ENCODE measurements around the gene CELA2A. TPM values are rescaled to one million over a fixed set of nuclear protein-coding genes. Genes with fewer than 3 reads are reported as not detected.

CELA2A gene
- total RNA-seq, 1 donor from 2014 or later, result not detected

DNA sequence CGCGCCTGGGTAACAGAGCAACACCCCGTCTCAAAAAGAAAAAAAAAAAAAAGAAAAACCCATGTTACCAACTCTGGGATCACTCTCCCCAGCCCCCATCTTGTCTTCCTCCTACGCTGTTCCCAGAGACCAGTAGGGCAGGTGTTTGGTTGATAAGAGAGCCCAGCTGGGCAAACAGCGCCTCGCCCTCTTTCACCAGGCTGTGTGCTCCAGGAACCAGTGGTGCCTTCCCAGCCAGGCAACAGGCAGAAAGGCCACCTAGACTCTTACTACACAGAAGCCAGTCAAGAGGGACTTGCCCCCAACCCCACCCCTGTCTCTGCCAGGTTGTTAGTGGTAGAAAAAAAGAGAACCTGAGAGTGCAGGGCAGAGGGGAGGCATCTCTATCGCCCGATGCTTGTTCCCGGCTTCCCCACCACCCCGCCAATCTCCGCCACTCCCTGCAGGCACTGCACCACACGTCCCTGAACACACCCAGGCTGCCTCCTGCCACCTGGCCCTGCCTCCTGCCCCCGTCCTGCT is 32.3 kb upstream of the CELA2A start:
- H3K27ac Mint-ChIP-seq, result no peak overlapping the region
- POLR2A ChIA-PET, result no interaction called here

DNA sequence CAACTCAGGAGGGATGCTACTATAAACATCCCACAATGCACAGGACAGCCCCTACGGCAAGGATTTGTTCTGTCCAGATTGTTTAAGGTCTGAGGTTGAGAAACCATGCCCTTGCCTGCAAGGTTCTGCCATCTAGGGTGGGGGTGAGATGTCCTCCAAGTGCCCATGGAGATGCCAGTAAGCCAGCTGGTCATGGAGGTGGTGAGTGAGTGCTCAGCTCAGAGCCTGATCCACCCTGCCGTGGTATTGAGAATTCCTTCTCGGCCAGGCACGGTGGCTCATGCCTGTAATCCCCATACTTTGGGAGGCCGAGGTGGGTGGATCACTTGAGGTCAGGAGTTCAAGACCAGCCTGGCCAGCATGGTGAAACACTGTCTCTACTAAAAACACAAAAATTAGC is 31.6 kb upstream of the CELA2A start:
- intact Hi-C loops (cut with micrococcal nuclease), result no loop called here
- TF ChIP-seq, protein P1, sequence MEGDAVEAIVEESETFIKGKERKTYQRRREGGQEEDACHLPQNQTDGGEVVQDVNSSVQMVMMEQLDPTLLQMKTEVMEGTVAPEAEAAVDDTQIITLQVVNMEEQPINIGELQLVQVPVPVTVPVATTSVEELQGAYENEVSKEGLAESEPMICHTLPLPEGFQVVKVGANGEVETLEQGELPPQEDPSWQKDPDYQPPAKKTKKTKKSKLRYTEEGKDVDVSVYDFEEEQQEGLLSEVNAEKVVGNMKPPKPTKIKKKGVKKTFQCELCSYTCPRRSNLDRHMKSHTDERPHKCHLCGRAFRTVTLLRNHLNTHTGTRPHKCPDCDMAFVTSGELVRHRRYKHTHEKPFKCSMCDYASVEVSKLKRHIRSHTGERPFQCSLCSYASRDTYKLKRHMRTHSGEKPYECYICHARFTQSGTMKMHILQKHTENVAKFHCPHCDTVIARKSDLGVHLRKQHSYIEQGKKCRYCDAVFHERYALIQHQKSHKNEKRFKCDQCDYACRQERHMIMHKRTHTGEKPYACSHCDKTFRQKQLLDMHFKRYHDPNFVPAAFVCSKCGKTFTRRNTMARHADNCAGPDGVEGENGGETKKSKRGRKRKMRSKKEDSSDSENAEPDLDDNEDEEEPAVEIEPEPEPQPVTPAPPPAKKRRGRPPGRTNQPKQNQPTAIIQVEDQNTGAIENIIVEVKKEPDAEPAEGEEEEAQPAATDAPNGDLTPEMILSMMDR (IDR thresholded peaks at IDR 0.05), result no peak
- no peaks in the 10 kb centered on the region for H3K27me3 Mint-ChIP-seq
- peaks cover 4% of the 10 kb centered on the region for H3K4me1 Mint-ChIP-seq
- ATAC-seq (ENCODE audit: low read depth) (no peak), DNase-seq (no peak)
- H3K9me3 Mint-ChIP-seq, result no peaks in the 10 kb centered on the region
- peaks cover 55% of the 10 kb centered on the region for H3K36me3 Mint-ChIP-seq (ENCODE audit: low read depth)
- ChIA-PET CTCF (interaction anchor here (1.9 kb wide), 1 partner anchor 102 kb away, joined by 4 read pairs; no protein-coding TSS in a partner anchor), POLR2A (no interaction called here)
- no peak overlapping the region for H3K27ac Mint-ChIP-seq
- H3K4me3 Mint-ChIP-seq, result no peak overlapping the region

More for the DNA sequence above, 32.3 kb upstream of the CELA2A start:
- Mint-ChIP-seq H3K36me3 (ENCODE audit: low read depth) (peaks cover 50% of the 10 kb centered on the region), H3K4me1 (peaks cover 4% of the 10 kb centered on the region), H3K9me3 (no peaks in the 10 kb centered on the region), H3K27me3 (no peaks in the 10 kb centered on the region), H3K4me3 (no peak overlapping the region)
- CTCF ChIA-PET, result interaction anchor here (1.7 to 1.9 kb wide), 2 partner anchors 101 kb away, joined by 4 read pairs; no protein-coding TSS in a partner anchor
- TF ChIP-seq, protein P1 (IDR thresholded peaks at IDR 0.05), result no peak
- DNase-seq (no peak), ATAC-seq (ENCODE audit: low read depth) (no peak)
- intact Hi-C loops (cut with micrococcal nuclease), result no loop called here

DNA sequence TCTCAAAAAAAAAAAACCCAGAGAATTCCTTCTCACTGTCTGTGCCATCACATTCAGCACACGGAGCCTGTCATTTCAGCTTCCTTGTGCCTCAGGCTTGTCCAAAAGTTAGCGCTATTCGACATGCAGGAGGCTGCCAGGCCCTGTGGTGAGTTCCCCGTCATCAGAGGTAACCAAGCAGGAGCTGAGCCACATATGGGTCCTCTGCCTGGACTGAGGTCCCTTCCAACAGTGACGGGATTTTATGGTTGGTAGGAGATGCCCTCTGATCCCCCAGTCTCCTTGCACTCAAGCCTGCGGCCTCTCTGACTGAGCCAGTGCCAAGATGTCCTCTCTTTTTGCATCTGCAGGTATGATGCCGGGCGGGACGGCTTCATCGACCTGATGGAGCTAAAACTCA is 31.0 kb upstream of the CELA2A start:
- no peaks in the 10 kb centered on the region for H3K27me3 Mint-ChIP-seq
- no peak overlapping the region for H3K27ac Mint-ChIP-seq
- H3K36me3 Mint-ChIP-seq (ENCODE audit: low read depth), result peaks cover 60% of the 10 kb centered on the region
- peaks cover 4% of the 10 kb centered on the region for H3K4me1 Mint-ChIP-seq
- CTCF ChIA-PET, result interaction anchor here (1.9 kb wide), 1 partner anchor 102 kb away, joined by 4 read pairs; no protein-coding TSS in a partner anchor
- POLR2A ChIA-PET, result no interaction called here
- H3K9me3 Mint-ChIP-seq, result no peaks in the 10 kb centered on the region
- intact Hi-C loops (cut with micrococcal nuclease), result no loop called here
- ATAC-seq (ENCODE audit: low read depth) (no peak), DNase-seq (no peak)
- TF ChIP-seq, protein P1 (IDR thresholded peaks at IDR 0.05), result no peak
- H3K4me3 Mint-ChIP-seq, result no peak overlapping the region

DNA sequence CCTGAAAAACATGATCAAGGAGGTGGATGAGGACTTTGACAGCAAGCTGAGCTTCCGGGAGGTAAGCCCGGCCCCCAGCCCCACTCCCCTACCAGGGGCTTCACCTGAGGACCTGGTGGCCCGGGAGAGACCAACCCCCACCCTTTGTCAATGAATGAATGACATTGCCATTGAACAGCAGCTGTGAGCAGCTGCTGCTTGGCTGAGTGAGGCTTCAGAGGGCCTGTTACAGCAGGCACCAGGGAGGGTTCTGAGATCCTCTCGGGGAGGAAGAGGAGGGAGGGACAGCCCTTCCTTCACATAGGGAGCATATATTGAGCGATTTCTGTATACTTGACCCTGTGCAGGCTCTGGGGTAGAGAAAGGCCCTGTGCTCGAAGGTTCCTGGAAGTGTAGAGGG is 30.6 kb upstream of the CELA2A start:
- POLR2A ChIA-PET, result no interaction called here
- H3K4me3 Mint-ChIP-seq, result no peak overlapping the region

DNA sequence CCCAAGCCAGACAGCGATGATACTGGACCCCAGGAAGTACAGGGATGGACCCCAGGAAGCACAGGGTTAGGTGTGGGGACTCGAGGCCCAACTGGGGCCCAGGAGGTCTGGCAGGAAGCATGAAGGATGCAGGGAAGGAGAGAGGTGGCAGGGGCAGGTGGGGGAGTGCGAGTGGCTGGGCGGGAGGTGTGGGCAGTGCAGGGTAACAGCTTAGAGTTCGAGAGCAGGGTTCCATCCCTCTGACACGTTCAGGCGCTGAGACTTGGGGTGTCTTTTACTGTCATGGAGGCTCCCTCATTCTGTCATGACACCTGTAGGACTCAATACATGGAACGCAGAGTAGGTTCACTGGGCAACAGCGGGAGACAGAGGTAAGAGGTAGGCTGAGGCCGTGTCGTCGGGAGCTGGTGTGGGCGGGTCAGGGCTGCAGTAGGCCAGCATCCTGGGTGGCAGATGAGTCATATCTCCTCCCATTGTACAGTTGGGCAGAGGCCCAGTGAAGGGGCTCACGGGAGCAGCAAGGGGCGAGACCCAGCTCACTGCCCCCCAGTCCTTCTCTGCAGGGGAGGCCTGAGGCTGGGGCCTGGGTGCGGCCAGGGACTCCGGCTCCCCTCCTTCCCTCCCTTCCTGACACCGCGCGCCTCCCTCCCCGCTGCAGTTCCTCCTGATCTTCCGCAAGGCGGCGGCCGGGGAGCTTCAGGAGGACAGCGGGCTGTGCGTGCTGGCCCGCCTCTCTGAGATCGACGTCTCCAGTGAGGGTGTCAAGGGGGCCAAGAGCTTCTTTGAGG is 29.8 kb upstream of the CELA2A start:
- Mint-ChIP-seq H3K4me3 (no peak overlapping the region), H3K9me3 (no peaks in the 10 kb centered on the region), H3K4me1 (peaks cover 2% of the 10 kb centered on the region), H3K27me3 (no peaks in the 10 kb centered on the region), H3K27ac (peak overlapping the region; percentile 24), H3K36me3 (ENCODE audit: low read depth) (peaks cover 52% of the 10 kb centered on the region)
- POLR2A ChIA-PET, result no interaction called here
- ATAC-seq (ENCODE audit: low read depth) (no peak), DNase-seq (no peak)
- TF ChIP-seq, protein P1 (IDR thresholded peaks at IDR 0.05), result no peak
- CTCF ChIA-PET, result interaction anchor here (6.8 kb wide), 1 partner anchor 105 kb away, joined by 189 read pairs; no protein-coding TSS in a partner anchor
- intact Hi-C loops (cut with micrococcal nuclease), result no loop called here

More for the DNA sequence above, 30.6 kb upstream of the CELA2A start:
- CTCF ChIA-PET, result interaction anchor here (1.9 kb wide), 1 partner anchor 103 kb away, joined by 4 read pairs; no protein-coding TSS in a partner anchor
- no peak for ATAC-seq (ENCODE audit: low read depth)
- Mint-ChIP-seq H3K9me3 (no peaks in the 10 kb centered on the region), H3K27ac (peak overlapping the region; percentile 24), H3K4me1 (peaks cover 3% of the 10 kb centered on the region), H3K36me3 (ENCODE audit: low read depth) (peaks cover 58% of the 10 kb centered on the region), H3K27me3 (no peaks in the 10 kb centered on the region)
- intact Hi-C loops (cut with micrococcal nuclease), result no loop called here
- no peak for DNase-seq
- TF ChIP-seq, protein P1 (IDR thresholded peaks at IDR 0.05), result no peak
